GM15510 (cell line): Measurements from ENCODE around the gene PPP2R2C.

Source experiments
- POLR2A ChIP-seq: IDR thresholded peaks from 3 replicates; pipeline ENCODE4 v1.6.1; 2011; ENCODE audit warnings: borderline replicate concordance; ENCODE audit not compliant: insufficient read length; ENCODE audit errors: extremely low read depth

Gene PPP2R2C

DNA sequence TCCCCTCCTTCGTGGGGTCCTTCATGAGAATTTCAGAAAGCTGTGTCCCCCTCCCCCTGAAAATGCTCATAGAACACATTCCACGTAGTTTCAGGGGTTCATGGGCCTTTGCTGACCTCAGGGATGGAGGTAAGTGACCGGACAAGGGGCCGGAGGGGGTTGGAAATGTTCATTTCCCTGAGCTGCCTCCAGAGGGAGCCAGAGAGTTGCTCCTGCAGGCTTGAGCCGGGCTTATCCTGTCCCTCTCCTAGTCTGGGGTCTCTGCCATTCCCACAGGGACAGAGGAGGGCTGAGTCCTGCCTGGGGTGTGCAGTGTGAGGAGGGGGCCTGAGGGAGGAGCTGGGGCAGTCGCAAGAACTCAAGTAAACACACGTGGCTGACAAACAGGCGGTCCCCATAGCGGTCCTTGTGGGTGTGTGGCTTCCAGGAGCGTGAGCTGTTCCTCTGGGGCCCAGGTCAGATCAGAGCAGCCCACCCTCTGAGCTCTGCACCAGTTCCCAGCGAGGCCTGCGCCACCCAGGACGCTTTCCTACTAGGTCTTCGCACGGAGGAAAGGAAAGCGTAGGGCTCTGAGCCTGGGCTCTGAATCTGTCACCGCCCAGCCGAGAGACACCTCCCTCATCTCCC, 140.3 kb downstream of the PPP2R2C start:
- no peak for TF ChIP-seq POLR2A

DNA sequence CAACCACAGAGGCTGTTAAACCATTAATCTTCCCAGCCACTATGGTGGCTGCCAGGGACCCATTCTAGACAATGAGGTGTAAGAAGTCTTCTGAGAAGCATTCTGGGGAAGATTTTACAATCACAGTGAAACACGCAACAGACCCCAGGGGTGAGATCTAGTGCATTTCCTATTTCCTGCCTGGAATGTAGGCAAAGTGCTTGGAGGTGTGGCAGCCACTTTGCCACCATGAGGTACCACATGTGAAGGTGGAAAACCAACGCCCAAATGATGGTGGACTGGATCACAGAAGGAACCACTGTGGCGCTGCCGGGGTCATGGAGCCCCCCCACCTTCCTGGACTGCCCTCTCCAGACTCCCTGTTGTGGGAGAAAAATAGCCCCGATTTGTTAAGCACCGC, 140.9 kb downstream of the PPP2R2C start:
- no peak for TF ChIP-seq POLR2A

DNA sequence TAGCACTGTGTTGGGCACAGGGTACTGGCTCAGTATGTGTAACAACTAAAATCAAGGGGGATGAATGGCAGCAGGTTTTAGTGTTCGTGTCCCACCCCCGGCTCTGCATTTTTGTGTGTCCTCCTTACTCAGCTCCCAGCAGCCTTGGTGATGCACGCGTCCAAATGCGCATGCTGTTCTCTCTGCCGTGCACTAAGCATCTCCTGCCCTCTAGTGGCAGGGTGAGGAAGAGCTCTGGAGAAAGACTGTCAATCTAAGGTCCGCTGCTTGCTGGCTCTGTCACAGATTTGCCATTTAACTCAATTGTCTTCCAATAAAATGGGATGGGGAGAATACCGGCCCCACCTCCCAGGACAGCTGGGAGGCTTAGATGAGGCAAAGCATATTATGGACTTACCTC, 141.4 kb downstream of the PPP2R2C start:
- TF ChIP-seq POLR2A, result no peak

DNA sequence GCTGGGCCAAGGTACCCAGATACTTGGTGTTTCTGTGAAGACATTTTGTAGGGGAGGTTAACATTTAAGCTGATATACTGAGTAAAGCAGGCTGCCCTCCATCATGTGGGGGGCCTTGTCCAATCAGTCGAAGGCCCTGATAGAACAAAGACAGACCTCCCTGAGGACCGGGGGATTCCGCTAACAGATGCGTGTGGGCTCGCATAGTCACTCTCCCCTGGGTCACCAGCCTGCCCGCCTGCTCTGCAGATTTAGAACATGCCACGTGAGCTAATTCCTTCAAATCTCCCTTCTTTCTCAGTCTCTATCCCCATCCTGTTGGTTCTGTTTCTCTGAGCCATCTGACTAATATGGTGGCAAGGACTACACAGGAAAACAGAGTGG, 142.0 kb downstream of the PPP2R2C start:
- TF ChIP-seq POLR2A, result no peak

DNA sequence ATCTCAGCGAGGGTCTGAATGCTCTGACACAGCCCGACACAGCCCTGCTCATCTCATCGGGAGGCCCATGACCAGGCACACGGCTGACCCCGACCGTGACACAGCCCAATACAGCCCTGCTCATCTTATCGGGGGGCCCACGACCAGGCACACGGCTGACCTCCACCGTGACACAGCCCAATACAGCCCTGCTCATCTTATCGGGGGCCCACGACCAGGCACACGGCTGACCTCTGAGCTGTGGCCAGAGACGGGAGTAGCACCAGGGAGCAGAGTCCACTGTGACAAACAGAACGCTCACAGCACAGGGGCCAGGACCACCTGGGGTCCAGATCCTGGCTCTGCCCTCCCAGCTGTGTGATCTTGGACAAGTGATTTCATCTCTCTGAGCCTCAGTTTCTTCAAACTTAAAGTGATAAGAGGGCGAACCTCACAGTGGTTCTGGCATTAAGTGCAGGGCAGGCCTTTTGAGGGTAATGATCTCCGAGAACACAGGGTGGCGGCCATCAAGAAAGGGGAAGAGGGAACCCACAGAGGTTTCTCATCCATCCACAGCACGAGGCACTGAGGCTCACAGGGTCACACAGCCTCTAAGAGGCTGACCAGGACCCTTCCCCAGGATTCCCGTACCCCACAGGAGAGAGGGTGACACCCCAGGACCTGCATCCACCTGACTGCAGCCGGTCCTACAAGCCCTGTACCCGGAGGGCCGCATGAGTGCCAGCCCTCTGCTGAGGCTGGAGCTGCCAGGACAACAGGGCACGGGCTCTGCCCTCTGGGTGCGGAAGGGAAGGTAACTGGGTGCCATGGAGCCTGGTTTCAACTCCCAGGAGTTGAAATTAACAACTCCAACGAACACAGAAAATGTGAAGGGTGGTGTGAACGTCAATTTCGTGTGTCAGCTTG, 142.7 kb downstream of the PPP2R2C start:
- no peak for TF ChIP-seq POLR2A

DNA sequence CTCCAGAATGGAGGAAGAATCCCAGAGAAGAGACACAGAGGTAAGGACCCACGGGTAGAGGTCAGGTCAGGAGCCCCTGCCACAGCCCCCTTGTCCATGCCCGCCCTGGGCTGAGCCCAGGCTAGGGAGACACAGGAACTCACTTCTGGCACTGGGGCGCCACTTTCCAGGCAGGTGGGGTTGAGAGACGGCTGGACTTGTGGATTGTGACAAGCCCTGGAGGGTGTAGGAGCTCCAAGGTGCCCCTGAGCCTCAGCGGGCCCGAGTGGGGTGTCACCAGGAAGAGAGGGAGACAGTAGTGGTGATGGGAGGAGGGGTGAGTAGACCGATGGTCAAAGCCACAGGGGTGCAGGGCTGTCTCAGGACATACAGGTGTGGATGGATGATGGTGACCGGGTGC, 143.9 kb downstream of the PPP2R2C start:
- no peak for TF ChIP-seq POLR2A

DNA sequence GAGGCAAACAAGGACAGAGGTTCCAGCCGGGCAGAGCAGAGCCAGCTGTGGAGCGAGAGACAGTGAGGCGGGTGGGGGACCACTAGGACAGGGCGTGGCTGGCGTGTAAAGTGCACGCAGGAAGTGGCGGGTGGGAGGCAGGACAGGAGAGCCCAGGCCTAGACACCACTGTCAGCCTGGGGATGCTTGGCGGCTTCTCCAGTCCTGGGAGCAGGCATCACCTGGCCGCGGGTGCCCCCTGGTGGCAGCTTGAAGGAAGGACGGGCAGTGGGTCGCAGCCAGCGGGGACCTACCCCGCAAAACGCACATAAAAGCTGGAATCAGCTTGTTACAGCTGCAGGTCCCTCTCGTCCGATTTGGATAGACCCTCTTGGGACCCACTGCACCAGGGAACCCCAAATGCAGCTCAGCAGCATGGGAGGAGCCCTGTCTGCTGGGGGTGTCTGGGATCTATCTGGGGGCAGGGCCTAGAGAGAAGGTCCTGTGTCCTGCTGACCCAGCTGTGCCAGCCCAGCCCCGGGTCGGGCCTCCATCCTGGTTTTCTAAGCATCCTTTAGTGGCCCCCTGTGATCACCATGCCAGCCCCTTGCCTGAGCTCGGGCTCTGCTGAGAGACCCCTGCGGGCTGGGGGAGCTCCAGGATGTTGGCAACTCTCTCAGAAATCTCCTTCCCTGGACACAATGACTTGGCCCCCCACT, 145.0 kb downstream of the PPP2R2C start:
- TF ChIP-seq POLR2A, result no peak

DNA sequence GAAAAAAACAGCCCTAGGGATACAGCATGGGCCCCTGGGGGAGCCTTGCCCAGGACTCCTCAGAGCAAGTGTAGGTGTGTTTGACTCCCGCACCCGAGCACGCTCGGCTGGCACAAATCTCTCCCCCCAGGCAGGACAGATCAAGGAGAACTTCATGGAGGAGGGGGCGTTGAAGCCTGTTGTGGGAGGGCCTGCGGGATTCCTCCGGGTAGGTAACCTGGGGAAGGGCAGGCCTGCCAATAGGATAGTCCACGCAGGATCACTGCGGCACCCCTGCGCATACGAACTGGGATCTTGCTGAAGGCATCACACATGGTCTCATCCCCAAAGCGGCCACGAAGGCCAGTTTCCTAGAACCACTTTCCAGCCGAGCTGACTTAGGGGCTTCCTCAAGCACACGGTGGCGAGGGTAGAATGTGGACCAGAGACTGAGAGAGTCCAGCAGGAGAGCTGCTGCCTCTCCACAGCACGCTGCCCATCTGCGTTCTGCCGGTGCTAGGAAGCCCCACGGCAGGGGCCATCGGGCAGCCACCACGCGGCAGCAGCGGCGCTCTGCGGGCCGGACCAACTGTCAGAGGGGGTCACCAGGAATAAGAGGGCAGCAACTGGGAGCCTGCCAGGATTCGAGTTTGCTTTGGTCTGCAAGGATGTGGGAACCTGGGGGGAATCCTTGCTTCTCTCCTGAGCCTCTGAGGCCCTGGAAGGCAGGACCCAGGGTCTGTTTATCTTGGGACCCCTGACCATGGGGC, 145.9 kb downstream of the PPP2R2C start:
- TF ChIP-seq POLR2A, result no peak

DNA sequence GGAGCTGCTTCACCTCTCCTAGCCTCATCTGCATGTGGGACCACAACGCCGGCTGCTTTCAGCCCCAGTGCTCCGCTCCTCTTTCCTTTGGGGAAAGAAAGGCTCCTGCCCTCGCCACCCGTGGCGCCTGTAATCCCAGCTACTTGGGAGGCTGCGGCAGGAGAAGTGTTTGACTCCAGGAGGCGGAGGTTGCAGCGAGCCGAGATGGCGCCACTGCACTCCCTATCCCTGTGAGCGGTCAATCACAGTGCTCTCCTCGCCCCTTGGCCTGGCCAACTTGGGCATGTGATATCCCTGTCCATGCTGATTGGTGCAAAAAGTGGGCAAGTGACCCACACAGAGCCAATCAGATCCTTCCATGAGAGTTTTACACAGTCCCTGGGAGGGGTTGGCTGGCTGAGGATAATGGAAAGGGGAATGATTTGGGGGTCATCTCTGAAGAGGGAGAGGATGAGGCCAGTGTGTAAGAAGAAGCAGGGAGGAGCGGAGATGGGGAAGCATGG, 146.6 kb downstream of the PPP2R2C start:
- TF ChIP-seq POLR2A, result no peak

DNA sequence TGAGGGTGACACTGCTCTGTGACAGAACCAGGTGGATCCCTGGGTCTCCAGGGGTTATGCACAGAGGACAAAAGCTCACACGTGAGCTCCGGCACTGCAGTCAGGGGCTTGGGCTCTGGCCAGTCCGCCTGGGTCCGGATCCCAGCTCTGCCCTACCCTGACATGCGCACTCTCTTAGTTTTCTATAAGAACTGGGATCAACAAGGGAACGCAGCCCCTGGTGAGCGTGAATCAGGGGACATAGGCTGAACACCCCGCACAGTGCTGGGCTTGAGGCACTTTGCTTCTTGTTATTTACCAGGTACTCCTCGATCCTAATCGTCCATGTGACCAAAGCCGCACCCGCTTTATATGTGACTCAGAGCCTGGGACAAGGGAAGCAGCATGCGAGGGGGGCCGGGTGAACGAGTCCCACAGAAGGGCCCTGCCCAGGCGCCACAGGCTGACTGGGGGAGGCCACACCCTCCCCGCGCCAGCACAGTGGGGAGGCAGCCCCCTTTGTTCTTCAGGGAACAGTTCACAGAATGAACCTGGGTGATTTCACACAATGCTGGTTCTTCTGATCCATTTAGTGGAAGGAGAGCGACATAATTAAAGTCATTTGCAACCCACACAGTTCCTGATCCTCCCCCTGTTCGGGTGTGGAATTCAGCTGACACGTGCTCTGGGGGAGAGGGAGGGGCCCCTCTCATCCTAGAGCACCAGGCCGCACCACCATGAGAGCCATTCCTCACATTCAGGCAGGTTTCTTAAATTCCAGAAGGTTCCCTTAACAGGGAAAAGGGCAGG, 147.2 kb downstream of the PPP2R2C start:
- no peak for TF ChIP-seq POLR2A

DNA sequence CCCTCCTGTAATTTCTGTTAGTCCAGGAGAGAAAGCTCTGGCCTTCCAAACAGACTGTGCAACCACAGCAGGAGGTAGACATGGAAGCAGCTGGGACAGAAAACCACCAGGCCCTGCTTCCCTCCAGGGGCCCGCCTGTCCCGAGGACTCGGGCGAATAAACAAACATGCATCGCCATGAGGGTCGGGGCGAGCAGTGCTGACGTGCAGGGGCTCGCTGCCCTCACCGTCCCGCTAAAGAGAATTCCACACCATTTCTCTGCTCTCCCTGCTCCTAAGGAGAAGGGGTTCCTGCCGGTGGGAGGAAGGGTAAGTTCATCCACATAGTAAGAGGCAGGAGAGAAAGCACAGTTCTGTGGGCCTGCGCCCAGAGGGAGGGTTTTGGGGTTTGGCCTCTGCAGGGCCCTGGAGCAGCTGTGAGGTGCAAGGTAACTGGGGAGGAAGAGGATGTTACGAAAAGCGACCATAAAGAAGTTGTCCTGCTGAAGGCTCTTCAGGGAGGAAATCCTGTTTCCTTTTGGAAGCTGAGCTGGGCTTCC, 147.9 kb downstream of the PPP2R2C start:
- no peak for TF ChIP-seq POLR2A

DNA sequence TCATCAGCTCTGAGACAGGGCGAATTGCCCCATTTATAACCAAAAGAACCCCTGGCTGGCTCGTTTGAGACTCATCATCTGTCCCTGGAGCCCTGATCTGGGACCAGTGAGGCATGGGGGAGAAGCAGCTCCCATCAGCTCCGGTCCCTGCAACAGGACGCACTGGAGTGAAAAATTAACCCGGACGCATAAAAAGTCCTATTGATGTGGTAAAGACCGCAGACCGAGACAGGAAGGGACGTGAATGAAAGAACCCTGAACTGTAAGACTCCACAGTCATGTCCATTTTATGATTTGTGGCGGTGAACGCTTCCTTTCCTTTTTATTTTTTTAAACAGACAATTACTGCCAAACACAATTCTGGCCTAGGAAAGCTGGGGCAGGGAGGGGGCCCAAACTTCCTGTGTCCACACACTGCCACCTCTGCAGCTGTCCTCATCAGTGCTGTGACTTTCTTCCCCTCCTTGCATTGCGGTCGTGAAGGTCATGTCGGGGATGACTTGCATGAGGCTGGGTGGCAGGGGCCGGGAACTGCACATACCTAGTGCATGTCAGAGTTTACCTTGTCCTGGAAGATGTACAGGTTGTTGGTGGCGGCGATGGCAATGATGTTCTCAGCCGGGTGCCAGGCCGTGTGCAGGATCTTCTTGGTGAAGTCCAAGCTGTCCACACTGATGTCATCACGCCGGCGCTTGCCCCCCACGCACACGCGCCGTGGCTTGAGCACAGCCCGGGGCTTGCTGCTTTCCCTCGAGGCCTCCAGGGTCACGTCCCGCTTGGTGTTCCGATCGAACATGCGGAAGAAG, 149.4 kb downstream of the PPP2R2C start:
- no peak for TF ChIP-seq POLR2A
